GM20431 (cell line): Measurements from ENCODE around the gene GRM7.

Source experiments
- in situ Hi-C: fragments of 300-500 bp; cut with MseI, MboI; formaldehyde crosslinking; loops from one replicate; pipeline ENCODE4 v1.15.0; 2020; ENCODE audit warnings: low sequenced_read_pairs; ENCODE audit not compliant: unreplicated experiment

GRM7 gene

DNA sequence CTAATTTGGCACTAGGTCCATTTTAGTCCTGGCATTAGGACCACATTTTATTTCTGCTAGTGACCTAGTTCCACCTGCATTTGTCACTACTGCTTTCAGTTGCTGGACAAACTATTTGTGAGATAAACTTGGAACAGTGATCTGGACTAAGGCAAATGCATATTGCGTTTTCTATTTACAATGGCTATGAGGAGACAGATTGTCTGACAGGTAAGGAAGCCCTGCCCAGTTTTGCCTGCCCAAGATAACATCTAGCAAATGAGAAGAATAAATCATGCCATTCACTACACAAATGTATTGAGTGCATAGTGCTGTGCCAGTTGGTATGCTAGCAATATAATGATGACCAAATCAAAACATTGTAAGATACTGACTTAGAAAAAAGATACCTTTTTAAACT, 245.7 kb downstream of the GRM7 start:
- in situ Hi-C loops: no loop called here

DNA sequence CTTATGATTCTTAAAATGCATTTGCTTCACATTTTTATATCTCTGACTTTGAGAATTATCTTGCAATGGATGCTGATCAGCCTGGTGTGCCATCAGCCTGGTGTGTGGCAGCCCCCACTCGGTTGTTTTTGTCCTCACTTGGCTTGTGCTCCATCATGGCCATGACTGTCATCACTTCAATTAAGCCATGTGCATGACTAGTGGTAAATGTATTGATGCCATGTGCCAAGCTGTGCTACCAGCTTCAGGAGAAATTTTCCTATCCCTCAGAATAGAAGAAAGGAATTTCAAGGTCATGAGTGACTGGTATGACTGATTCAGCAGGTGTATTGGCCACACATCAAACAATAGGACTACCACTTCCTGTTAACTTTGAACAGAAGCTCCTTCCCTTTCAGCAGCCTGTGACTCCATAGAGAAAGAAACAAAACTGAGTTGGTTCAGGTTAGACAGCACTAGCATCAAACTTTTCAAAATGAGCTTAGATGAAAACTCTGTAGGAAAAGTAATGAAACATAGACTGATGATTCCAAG, 251.7 kb downstream of the GRM7 start:
- in situ Hi-C loops: no loop called here

DNA sequence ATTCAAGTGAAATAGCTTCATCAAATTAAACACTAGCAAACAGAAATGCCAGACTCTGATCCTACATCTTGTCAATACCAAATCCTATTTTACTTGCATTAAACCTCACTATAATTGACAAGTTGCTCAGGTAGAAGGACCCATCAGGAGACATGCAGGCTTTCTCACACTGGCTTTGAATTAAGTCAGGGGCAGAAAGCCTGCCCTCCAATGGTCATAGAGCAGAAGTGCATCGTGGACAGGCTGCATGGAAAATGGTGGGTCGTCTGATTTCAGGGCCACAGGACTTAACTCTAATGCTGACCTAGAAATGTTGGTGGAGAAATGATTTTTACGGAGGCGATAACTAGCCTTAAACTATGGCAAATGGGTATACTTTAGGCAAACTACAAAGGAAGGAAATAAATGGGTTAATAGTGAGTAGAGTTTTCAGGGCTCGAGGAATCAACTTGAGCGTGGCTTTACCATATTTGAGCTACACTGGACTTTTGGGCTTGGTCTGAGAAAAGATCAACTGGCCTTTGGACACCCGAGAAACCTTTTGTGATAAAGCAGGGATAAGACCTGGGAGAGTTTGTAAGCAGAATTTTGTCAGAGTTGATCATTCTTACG, 283.9 kb downstream of the GRM7 start:
- in situ Hi-C loops: no loop called here

DNA sequence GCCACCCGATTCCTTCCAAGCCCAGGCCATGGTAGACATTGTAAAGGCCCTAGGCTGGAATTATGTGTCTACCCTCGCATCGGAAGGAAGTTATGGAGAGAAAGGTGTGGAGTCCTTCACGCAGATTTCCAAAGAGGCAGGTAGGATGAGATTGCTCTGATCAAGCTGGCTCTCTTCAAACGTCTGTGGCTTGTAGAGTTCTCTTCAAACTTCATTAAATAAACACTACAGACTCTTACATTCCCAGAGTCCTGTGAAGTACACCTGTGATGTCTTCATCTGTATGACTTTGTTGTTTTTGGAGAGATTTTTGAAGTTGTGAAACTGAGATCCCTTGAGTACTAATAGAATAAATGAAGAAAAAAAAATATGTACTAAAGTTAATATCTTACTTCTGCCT, 285.6 kb downstream of the GRM7 start:
- in situ Hi-C loops: no loop called here

DNA sequence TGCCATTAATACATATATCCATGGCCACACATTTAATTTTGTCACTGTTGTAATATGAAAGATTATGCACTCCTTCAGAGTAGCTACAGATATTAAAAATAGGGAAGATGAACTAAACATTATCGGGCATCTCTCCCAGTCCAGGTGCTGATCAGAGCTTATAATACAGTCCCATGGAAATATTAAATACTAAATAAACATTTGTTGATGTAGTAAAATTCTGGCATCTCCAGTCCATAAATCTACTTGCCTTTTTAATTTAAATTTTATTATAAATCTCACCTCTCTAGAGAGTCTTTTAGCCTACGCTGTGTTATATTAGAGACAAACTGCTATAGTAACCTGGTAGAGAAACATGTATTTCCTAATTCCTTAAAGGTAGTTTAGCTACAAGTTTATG, 297.6 kb downstream of the GRM7 start:
- in situ Hi-C loops: no loop called here

DNA sequence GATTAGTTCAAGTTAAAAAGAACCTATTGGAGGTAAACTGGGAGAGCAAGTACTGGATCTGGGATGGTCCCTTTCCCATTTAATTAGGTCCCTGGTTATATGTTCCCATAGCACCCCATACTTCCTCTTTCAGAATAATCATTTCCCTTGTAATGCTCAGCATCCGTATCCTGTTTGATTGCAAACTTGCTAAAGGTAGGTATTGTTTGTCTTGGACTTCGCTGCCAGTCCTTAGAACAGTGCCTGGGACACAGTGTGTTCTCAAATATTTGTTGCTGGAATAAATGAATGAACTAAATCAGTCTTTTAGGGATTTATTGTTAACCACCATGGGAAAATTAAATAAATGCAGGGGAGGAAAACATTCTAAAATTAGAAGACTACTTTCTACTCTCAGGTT, 299.8 kb downstream of the GRM7 start:
- in situ Hi-C loops: no loop called here

DNA sequence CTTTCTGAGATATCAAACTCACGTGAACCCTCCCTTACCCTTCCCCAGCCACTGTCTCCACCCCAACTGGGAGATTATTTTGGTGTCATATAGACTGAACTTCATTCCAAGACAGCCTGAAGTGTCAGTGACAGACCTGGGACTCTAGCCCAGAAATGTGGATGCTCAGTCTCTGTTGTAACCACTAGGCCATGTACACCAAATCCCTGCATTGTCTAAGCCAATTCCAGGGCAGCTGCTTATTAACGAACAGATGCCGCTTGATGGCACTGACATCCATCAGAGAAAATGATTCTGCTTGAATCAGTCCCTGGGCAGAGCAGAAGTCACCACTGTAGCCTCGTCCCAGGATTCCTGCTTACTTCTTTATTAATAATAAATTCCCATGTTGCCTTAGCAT, 305.5 kb downstream of the GRM7 start:
- in situ Hi-C loops: no loop called here

DNA sequence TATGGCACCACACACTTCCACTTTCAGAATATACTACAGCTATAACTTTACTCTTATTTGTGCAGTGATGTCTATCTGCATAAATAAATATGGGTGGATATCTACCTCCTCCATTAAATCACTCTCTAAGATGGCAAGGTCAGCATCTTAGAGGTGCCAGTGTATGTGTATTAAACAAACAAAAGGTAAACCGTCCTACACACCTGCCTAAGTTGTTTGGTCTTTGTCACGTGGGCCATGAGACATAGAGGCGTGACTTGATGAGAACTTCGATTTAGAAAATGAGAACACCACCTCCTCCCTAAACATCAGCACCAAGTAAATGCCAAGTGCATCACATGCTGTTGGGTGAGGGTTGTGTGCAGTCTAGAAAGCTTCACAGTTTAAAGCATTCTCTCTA, 310.6 kb downstream of the GRM7 start:
- in situ Hi-C loops: no loop called here

DNA sequence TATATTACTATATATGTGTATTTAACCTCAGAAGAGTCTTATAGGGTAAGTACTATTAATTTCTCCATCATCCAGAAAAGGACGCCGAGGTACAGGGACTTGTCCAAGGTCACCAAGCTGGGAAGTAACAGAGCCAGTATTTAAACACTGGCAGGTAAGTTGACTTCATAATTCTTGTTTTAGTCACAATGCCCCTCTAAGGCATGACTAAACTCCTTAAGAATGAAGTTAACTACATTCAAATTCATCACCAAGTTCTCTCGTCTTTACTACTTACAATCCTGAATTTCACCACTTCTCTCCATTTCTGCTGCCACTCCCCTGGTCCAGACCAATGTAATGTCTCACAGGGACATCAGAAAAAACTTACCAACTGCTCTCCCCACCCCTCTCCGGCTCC, 312.1 kb downstream of the GRM7 start:
- in situ Hi-C loops: no loop called here

DNA sequence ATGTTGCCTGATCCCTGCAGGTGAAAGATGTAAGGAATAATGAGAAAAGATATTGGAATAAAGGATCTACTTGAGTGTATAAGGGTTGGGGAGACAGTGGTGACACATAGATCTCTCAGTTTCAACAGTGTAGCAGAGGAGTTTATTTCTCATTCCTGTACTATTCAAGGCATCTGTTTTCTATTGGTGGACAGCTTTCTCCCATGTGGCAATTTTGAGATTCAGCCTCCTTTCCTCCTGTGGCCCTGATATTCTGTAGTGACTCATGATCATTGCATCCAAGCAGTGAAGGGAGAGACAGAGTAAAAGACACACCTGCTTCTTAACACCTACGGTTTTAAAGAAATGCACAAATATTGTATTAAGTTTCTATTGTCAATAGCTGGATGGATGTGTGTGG, 327.6 kb downstream of the GRM7 start:
- in situ Hi-C loops: no loop called here

DNA sequence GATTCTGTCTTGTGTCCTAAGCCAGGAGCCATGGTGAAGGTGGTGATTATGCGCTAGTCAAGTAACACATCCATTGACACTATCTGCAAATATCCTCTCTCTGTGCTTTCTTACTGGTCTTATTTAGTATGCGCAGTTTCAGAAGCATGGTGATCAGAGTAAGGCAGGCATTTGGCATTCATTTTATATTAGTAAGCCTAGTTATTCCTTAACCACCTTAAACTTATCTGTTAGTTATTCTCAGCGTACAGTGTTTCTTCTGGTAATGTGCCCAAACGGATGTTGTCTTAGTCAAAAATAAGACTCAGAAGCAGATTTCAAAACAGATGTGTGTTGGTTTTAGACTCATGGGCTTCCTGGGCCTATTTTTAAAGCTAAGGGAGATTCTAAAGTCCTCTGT, 329.2 kb downstream of the GRM7 start:
- in situ Hi-C loops: no loop called here

DNA sequence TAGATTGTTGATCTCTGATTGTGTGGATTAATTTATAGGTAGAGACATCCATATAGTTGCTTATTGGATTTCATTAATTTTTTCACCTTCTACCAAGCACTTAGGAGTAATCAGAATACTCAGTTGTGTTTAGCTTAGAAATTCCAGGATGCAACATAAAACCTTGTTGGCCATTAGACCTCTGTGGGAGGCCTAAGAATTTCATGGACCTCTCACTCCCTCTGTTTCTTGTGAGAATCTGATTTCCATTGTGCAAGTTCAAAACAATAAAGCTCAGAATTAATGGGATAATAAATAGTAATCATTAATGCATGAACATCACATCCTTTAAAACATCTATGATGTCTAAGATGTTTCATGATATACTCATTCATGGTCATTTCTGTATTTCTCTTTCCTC, 332.4 kb downstream of the GRM7 start:
- in situ Hi-C loops: no loop called here

DNA sequence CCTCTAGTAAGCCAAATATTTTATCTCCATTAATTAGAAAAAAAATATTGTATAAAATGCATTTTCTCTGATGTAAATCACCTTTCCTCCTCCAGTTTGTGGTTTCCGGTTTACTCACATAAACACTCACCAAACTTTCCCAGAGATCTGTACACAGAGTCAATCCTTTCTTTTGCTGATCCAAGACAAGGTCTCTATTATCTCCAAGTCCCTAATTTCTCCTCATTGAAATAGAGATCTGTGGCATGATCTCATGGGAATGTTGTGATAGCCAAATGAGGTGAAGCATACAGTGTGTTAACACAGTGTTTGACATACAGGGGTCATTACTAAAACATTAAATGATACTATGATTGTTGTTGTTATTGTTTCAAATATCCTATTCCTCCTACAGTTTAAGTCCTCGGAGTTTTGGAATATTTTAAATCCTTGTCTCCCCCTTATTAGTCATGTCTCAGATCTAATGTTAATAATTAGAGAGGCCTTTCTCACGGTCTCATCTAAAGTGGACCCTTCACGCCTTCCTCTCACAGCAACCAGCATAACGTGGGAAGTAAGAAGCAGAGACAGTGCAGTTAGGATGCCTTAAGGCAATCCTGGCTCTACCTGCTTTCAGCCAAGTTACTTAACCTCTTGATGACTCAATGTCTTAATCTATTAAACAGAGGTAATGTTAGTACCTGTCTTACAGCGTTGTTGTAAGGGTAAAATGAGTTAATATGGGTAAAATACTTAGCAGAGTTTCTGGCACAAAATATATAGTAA, 333.3 kb downstream of the GRM7 start:
- in situ Hi-C loops: no loop called here

DNA sequence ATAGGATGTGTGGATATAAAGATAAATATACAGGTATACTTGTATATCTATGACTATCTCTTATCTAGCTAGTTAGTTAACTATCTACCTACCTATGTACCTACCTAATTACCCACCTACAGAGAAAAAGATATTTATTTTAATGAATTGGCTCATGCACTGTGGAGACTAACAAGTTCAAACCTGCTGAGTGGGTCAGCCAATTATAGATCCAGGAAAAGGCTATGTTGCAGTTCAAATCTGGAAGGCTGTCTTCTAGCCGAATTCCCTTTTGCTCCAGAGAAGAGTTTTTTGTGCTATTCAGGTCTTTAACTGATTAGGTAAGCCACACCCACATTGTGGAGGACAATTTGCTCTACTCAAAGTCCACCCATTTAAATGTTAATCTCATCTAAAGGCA, 335.0 kb downstream of the GRM7 start:
- in situ Hi-C loops: no loop called here

DNA sequence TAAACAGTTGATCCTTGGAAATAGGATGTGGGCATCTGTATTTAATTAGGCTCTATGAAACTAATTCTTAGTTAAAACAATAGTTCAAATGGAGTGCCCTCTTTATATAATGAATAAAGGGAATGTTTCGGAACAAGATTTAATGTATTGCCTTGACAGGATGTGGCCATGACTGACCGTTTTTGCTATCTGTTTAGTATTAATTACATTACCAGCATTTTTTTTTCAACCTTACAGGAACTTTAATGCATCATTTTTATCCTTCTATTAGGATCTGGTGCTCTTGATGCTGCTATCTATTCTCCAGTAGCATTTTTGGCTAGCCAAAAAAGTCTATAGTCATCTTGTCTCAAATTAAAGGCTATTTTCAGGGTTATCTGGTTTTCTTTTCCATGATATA, 340.9 kb downstream of the GRM7 start:
- in situ Hi-C loops: no loop called here

DNA sequence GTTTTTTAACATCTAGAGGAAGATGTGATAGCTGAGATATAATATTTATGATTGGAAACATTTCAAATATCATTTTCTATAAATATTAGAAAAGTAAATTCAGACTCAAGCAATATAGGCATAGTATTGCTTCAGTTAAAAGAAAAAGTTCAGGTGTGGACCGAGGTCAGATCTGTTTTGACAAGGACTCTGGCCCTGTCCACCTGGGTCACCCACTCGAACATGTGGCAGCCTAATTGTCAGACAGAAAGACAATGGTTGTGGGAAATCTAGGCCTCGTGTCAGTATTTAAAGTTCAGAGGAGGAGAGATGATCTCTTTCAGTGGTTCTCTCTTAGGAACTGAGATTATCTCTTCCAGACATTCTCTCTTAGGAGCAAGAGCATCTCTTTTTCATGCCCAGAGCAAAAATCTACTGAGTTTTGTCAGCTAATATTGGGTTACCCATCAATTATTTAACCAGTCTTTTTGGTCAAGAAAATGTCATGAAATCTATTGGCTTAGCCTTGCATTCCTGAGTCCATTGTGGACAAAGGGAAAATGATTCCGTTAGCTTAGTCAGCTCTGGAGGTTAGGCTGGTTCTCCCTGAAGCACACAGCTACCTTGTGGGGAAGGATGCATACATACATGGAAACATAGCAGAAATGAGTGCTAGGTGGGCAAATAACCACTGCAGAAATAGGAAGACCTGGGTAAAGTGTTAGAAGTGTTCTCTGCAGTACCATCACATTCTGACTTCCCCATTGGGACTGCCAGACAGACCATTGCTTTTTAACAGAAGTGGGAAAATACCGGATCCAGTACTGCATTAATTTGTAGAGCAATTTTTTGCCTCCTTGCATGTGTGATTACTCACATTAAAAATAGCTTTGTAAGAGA, 343.3 kb downstream of the GRM7 start:
- in situ Hi-C loops: no loop called here

DNA sequence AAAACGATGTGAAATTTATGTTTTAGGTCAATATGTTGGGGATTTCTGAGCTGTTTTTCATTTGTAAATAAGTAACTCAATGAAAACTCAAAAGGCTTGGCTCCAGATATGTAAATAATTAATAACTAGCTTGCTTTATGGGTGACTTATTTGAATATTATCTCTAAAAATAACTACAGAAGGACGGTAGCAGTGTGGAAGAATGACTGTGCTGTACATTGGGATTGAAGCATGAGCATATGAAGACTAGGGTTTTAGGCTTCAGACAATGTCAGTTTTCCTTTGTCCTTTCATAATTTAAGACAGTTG, 343.9 kb downstream of the GRM7 start:
- in situ Hi-C loops: no loop called here

DNA sequence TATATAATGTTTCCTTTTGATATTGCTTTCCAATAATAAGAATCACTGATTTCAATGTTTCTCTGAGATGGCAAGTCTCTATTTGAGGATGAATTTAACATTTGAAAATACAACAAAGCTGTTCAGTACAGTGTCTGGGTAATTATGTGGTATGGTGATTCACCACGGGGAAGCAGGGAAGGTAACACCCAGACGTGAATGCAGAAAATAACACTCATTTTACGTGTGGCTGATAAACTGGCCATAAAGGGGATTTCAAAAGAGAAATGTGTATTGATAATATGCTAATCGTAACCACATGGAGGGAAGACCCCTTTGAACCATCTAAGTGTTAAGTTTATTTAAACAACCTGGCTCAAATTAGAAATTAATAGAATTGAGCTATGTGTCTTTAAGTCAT, 344.6 kb downstream of the GRM7 start:
- in situ Hi-C loops: no loop called here

DNA sequence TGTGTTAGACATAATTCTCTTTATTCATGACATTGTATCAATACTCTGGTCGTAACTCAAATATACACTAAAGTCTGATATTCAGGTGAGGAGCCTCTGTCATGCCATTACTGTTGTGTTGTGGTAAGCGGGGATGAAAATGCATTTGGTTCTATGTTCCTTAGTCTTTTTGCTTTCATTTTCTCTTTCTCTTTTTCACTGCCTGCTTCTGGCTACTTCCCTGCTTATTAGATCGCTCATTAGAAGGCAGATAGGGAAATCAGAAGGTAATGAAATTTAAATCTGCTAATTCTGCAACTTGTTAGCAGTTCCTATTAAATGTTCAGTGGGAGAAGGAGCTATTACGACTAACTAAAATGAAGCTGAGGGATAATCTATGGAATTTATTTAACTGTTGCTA, 345.0 kb downstream of the GRM7 start:
- in situ Hi-C loops: no loop called here

DNA sequence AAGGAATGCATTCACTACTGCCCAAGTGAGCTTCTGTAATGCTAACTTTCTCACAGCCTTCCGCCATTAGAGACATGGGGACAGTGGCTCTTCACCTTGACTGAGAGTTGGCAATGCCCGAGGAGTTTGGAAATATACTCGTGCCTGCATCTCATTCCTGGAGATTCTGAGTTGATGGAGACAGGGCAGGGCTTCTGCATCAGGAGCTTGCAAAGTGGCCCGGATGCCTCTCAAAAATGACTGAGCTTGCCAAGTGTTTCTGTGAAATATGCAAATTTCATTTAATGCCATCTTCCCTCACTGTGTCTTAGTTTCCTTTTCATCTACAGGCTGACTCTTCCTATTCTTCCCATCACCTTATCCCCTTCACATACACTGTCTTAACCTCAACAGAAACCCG, 346.2 kb downstream of the GRM7 start:
- in situ Hi-C loops: no loop called here

DNA sequence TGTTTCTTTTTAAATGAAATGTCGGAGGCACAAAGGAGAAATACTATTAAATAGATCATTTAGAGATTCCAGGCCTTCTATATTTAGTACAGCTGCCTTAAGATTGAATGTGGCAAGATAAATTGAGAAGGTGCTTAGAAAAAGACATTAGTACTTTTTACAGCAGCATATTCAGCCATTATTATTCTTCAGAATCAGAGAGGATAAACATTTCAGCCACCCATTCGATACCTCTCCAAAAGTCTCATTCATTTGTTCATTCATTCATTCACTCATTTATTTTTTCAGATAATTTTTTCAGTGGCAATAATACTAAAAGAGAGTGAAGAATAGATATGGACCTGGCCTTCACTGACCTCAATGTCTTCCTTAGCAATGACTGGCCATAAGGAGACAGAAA, 347.0 kb downstream of the GRM7 start:
- in situ Hi-C loops: no loop called here
